ENCODE results near the gene HOXD4. TPM values are rescaled to one million over a fixed set of nuclear protein-coding genes. Genes with fewer than 3 reads are reported as not detected.

The HOXD4 gene
- 1 to 10 TPM in 1 of 4 donors, under 1 TPM in 1, not detected in 2; 0.29 to 1.4 TPM for total RNA-seq

GRCh38 chr2:176151442-176152287, at the start of gene HOXD4:
TSS of gene HOXD4 (plus strand) at chr2:176151550. CDS start at chr2:176151634, 84 bp downstream.
- Histone ChIP-seq H3K36me3 (no peaks in the 10 kb centered on the region), H3K4me1 (no peaks in the 10 kb centered on the region), H3K27me3 (peaks cover 5 to 18% (median 11%) of the 10 kb centered on the region in 3 donors), H3K4me3 (no peak within 1 kb of the TSS), H3K27ac (no peak within 1 kb of the TSS), H3K9me3 (no peaks in the 10 kb centered on the region)
- no peak for TF ChIP-seq CTCF (IDR thresholded peaks at IDR 0.05 in 4 of 5, conservative IDR thresholded peaks at IDR 0.05 in 1 of 5)
- no peak for TF ChIP-seq POLR2A (IDR thresholded peaks at IDR 0.05)
- intact Hi-C loops (cut with DNase I; ENCODE audit: low total_unique reads): no loop called here
- ATAC-seq: no peak
- DNase-seq: no peak
- in situ Hi-C loops (cut with MboI; ENCODE audit: low sequenced_read_pairs in 4 of 4): no loop called here

GRCh38 chr2:176101842-176102241, 49.5 kb upstream of the HOXD4 start:
- TF ChIP-seq POLR2A (IDR thresholded peaks at IDR 0.05): no peak
- no peak for TF ChIP-seq CTCF (IDR thresholded peaks at IDR 0.05 in 4 of 5, conservative IDR thresholded peaks at IDR 0.05 in 1 of 5)
- no peak for ATAC-seq
- Histone ChIP-seq H3K27ac (no peak overlapping the region), H3K4me1 (peaks cover 18 to 25% of the 10 kb centered on the region in 2 donors), H3K9me3 (no peaks in the 10 kb centered on the region), H3K36me3 (no peaks in the 10 kb centered on the region), H3K27me3 (peaks cover 99 to 100% (median 100%) of the 10 kb centered on the region in 3 donors), H3K4me3 (no peak overlapping the region)
- DNase-seq: no peak
- in situ Hi-C loops (cut with MboI; ENCODE audit: low sequenced_read_pairs in 4 of 4): loop anchor here in 2 of 4 donors (25.0 kb wide), 1 partner anchor 710 kb away; no protein-coding TSS in a partner anchor
- intact Hi-C loops (cut with DNase I; ENCODE audit: low total_unique reads): no loop called here

DNA sequence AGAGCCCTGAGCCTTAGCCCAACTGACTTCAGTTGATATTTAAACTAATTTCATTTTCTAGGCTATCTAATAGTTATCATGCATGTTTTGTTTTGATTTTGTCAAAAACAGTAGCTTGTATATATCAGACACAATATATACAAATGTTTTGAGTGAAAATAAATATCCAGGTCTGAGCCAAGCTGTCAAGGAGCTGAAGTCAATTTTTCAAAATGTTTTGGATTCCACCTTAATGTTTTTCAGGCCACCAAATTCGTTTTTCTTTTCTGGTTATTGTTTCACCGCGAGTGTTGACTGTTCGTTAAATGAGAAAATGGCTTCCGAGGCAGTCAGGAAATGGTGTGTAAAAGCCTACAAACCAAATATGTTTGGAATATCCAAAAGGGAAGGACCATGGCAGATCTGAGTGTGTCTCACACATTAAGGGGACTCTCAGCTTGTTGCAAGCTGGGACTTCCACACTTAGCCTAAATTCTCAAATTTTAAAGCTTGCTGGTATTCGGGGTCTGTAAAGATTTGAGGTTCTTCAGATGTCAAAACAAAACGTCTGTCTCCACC, 49.0 kb upstream of the HOXD4 start:
- H3K4me1 ChIP-seq: peaks cover 17 to 20% of the 10 kb centered on the region in 2 donors
- no peak overlapping the region for H3K27ac ChIP-seq
- H3K4me3 ChIP-seq: no peak overlapping the region
- no peak for DNase-seq
- H3K9me3 ChIP-seq: no peaks in the 10 kb centered on the region
- H3K27me3 ChIP-seq: peaks cover 99 to 100% (median 100%) of the 10 kb centered on the region in 3 donors
- in situ Hi-C loops (cut with MboI; ENCODE audit: low sequenced_read_pairs in 4 of 4): loop anchor here in 2 of 4 donors (25.0 kb wide), 1 partner anchor 710 kb away; no protein-coding TSS in a partner anchor
- ATAC-seq: no peak
- H3K36me3 ChIP-seq: no peaks in the 10 kb centered on the region
- intact Hi-C loops (cut with DNase I; ENCODE audit: low total_unique reads): no loop called here
- TF ChIP-seq POLR2A (IDR thresholded peaks at IDR 0.05) (no peak), CTCF (IDR thresholded peaks at IDR 0.05 in 4 of 5, conservative IDR thresholded peaks at IDR 0.05 in 1 of 5) (no peak)

DNA sequence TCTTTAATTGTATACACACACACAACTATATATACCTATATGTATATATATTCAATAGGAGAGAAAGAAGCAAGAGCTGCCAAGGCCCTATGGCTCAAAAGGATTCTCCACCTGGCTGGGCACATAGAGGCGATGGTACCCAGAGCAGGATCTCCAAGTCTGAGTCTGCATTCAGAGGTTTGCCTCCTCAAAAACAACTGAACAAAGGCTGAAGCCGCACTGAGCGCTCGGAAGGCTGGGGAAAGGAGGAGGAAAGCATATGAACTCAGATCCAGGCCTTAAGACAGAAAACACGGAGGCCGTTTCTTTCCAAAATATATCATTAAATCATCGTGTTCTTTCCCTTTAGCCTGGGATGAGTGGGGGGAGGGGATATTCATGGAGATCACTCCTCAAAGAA, 48.2 kb upstream of the HOXD4 start:
- ATAC-seq (no peak), DNase-seq (no peak)
- in situ Hi-C loops (cut with MboI; ENCODE audit: low sequenced_read_pairs in 4 of 4): loop anchor here in 2 of 4 donors (25.0 kb wide), 1 partner anchor 709 kb away; no protein-coding TSS in a partner anchor
- peaks cover 14 to 15% of the 10 kb centered on the region in 2 donors for H3K4me1 ChIP-seq
- H3K27ac ChIP-seq: no peak overlapping the region
- no peak overlapping the region for H3K4me3 ChIP-seq
- H3K36me3 ChIP-seq: no peaks in the 10 kb centered on the region
- TF ChIP-seq POLR2A (IDR thresholded peaks at IDR 0.05): no peak
- no peak for TF ChIP-seq CTCF (IDR thresholded peaks at IDR 0.05 in 4 of 5, conservative IDR thresholded peaks at IDR 0.05 in 1 of 5)
- peaks cover 94 to 96% (median 96%) of the 10 kb centered on the region in 3 donors for H3K27me3 ChIP-seq
- intact Hi-C loops (cut with DNase I; ENCODE audit: low total_unique reads): no loop called here
- H3K9me3 ChIP-seq: no peaks in the 10 kb centered on the region
